Keratinocyte (primary cell): ENCODE data around the gene EEPD1. TPM values are rescaled to one million over a fixed set of nuclear protein-coding genes. Genes with fewer than 3 reads are reported as not detected.

Experiments used
- DNase-seq: peaks from one replicate; pipeline ENCODE4 v3.0.0-alpha.2; 2011; ENCODE audit warnings: low read depth, missing footprints, low spot score
- FAIRE-seq: peaks from 2 replicates; lab custom pipeline; 2011; peaks lifted over from hg19 to GRCh38; lab: Jason Lieb, UNC
- H2AFZ ChIP-seq: 2 replicates; pipeline ENCODE4 v1.6.0; 2012; ENCODE audit warnings: low read length, control low read depth, inconsistent platforms; ENCODE audit not compliant: control insufficient read depth
- H3K27ac ChIP-seq: 2 replicates; pipeline ENCODE4 v1.5.1; 2011; ENCODE audit warnings: low read length; ENCODE audit not compliant: control insufficient read depth, insufficient read depth
- H3K27me3 ChIP-seq: 3 replicates; pipeline ENCODE4 v1.6.0; 2011; ENCODE audit warnings: low read length; ENCODE audit not compliant: control insufficient read depth, insufficient read depth; ENCODE audit errors: extremely low read depth
- H3K36me3 ChIP-seq, 2 experiments: 2 replicates in 1 of 2; 3 replicates in 1 of 2; pipeline ENCODE4 v1.5.1; 2011; ENCODE audit warnings: low read length in 2 of 2, mild to moderate bottlenecking in 1 of 2; ENCODE audit not compliant: control insufficient read depth in 2 of 2, insufficient read depth in 2 of 2; ENCODE audit errors: extremely low read depth in 1 of 2
- H3K4me1 ChIP-seq: 3 replicates; pipeline ENCODE4 v1.5.1; 2011; ENCODE audit warnings: low read length; ENCODE audit not compliant: control insufficient read depth, insufficient read depth; ENCODE audit errors: extremely low read depth
- H3K4me2 ChIP-seq: 3 replicates; pipeline ENCODE4 v1.6.0; 2011; ENCODE audit warnings: low read depth, low read length; ENCODE audit not compliant: control insufficient read depth, insufficient read depth; ENCODE audit errors: extremely low read depth
- H3K4me3 ChIP-seq, 3 experiments: fragments of 200-600 bp in 1 of 3; sonication (generic) in 1 of 3; 2 replicates in 2 of 3; 3 replicates in 1 of 3; pipeline ENCODE4 v1.5.1; 2011 to 2016; ENCODE audit warnings: low read length in 3 of 3, mild to moderate bottlenecking in 3 of 3, control low read depth in 2 of 3, inconsistent platforms in 1 of 3, low read depth in 1 of 3, mixed read lengths in 1 of 3, mixed run types in 1 of 3, moderate library complexity in 1 of 3; ENCODE audit not compliant: control insufficient read depth in 2 of 3, insufficient read depth in 2 of 3; ENCODE audit errors: extremely low read depth in 1 of 3
- H3K79me2 ChIP-seq: 2 replicates; pipeline ENCODE4 v1.6.0; 2012; ENCODE audit warnings: low read length; ENCODE audit not compliant: control insufficient read depth, insufficient read depth
- H3K9ac ChIP-seq: 3 replicates; pipeline ENCODE4 v1.6.0; 2011; ENCODE audit warnings: low read length; ENCODE audit not compliant: control insufficient read depth, insufficient read depth; ENCODE audit errors: extremely low read depth
- H3K9me1 ChIP-seq: 3 replicates; pipeline ENCODE4 v1.6.0; 2011; ENCODE audit warnings: low read length; ENCODE audit not compliant: control insufficient read depth, insufficient read depth; ENCODE audit errors: extremely low read depth
- H3K9me3 ChIP-seq: 2 replicates; pipeline ENCODE4 v1.5.1; 2012; ENCODE audit warnings: low read depth, low read length; ENCODE audit not compliant: control insufficient read depth
- H4K20me1 ChIP-seq: 3 replicates; pipeline ENCODE4 v1.6.0; 2011; ENCODE audit warnings: low read length; ENCODE audit not compliant: control insufficient read depth, insufficient read depth; ENCODE audit errors: extremely low read depth
- CTCF ChIP-seq, 3 experiments: IDR thresholded peaks in 1 of 3; conservative IDR thresholded peaks in 1 of 3; optimal IDR thresholded peaks in 1 of 3; 2 replicates in 2 of 3; 3 replicates in 1 of 3; pipeline versions ENCODE3 to v1.5.1; 2011; ENCODE audit warnings: low read length in 3 of 3, mild to moderate bottlenecking in 3 of 3, moderate library complexity in 2 of 3, control low read depth in 1 of 3, inconsistent platforms in 1 of 3; ENCODE audit not compliant: insufficient read depth in 2 of 3; ENCODE audit errors: extremely low read depth in 1 of 3
- EZH2 ChIP-seq: IDR thresholded peaks from one replicate; pipeline ENCODE4 v1.6.1; 2012; ENCODE audit warnings: inconsistent platforms, mild to moderate bottlenecking, low read length, moderate library complexity
- dilution Hi-C: fragments of 300-500 bp; cut with MboI; formaldehyde crosslinking; loops from one replicate; pipeline ENCODE4 v1.7.0; 2020; ENCODE audit warnings: low sequenced_read_pairs; ENCODE audit not compliant: extremely low pct_ligation_motif_present
- polyA plus RNA-seq, 5 experiments: library from polyadenylated mRNA; depleted of rRNA in 3 of 5; stranded (reverse) in 3 of 5; stranded (forward) in 1 of 5; unstranded in 1 of 5; fragments of >200 nt; gene quantifications; 1 replicate in 1 of 5; 2 replicates in 3 of 5; 3 replicates in 1 of 5; pipeline versions ENCODE4 v1.2.1 to v1.2.3, GENCODE V29; 2011 to 2012; ENCODE audit warnings: missing spikeins in 2 of 5, low read depth in 1 of 5, low replicate concordance in 1 of 5

The EEPD1 gene
- polyA plus RNA-seq, 1 donor (not counting 4 experiments of a cell fraction or from before 2014, with no cell fraction given), result 1.2 TPM

DNA sequence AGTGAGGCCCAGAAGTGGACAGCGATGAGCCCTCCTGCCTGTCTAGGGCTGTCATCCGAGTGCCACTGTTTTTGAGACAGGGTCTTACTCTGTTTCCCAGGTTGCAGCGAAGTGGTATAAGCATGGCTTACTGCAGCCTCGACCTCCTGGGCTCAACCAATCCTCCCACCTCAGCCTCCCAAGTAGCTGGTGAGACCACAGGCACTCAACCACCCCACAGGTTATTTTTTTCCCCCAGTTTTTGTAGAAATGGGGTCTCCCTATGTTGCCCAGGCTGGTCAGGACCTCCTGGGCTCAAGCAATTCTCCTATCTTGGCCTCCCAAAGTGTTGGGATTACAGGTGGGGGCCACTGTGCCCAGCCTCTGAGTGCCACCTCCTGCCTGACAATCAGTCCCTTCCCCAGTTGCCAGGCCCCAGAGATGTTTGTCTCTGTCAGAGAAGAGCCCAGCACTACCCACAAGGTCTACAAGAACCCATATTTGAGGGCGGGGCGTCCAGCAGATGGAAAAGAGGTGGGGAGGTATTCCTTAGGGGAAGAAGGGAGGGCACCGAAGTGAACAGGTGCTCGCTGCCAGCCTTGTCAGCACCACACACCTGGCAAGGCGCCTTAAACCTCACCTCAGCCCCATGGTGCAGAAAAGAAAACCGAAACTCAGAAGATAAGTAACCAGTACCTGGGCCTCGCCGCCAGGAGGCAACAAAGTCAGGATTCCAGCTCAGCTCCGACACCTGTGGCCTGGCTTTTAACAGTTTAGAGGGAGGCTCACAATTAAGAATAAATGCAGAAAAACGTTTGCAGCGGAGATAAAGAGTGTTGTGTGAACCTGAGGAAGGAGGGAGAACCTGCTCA, 159.2 kb downstream of the EEPD1 start:
- dilution Hi-C loops, result loop anchor here (25.0 kb wide), 1 partner anchor 325 kb away; no protein-coding TSS in a partner anchor
- Histone ChIP-seq H3K4me3 (peak overlapping the region in 1 of 3 experiments; percentile 2), H3K4me2 (peak overlapping the region; percentile 73), H4K20me1 (no peaks in the 10 kb centered on the region), H3K9ac (peak overlapping the region; percentile 41), H3K27me3 (no peaks in the 10 kb centered on the region), H3K36me3 (no peaks in the 10 kb centered on the region), H3K4me1 (no peaks in the 10 kb centered on the region), H3K9me1 (no peaks in the 10 kb centered on the region), H3K9me3 (no peaks in the 10 kb centered on the region), H3K27ac (no peak overlapping the region), H2AFZ (peak overlapping the region; percentile 37), H3K79me2 (no peaks in the 10 kb centered on the region)
- FAIRE-seq, result peak; percentile 81
- no peak for TF ChIP-seq EZH2
- peak; percentile 73 to 89 (median 84) for TF ChIP-seq CTCF (optimal IDR thresholded peaks at IDR 0.05 in 1 of 3, IDR thresholded peaks at IDR 0.05 in 1 of 3, conservative IDR thresholded peaks at IDR 0.05 in 1 of 3; ENCODE audit: extremely low read depth in 1 of 3, insufficient read depth in 2 of 3, low read length in 3 of 3)
- DNase-seq, result no peak

DNA sequence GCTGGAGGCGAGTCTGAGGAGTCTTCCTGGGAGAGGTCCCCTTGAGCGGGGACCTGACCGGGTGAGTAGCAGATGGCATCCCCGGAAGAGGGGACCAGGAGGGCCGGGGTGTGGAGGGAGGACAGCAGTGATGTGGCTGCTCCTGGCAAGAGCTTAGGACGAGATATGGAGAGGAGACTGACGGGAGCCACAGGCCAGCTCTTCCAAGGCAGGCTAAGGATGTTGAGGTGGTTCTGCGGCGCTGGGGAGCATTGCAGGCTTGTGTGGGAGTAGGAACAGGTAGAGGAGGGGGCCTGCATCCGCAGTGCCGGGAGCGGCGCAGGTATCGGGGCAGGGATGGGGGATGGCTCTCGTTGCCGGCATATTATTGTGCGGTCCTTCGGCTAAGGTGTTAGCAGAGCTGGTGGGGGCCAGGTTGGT, 159.9 kb downstream of the EEPD1 start:
- FAIRE-seq, result no peak
- Histone ChIP-seq H3K27me3 (no peaks in the 10 kb centered on the region), H3K4me2 (peak overlapping the region; percentile 73), H3K4me3 (no peak overlapping the region), H4K20me1 (no peaks in the 10 kb centered on the region), H3K79me2 (no peaks in the 10 kb centered on the region), H3K9me1 (no peaks in the 10 kb centered on the region), H3K4me1 (no peaks in the 10 kb centered on the region), H3K27ac (no peak overlapping the region), H3K9me3 (no peaks in the 10 kb centered on the region), H3K9ac (no peak overlapping the region), H2AFZ (peak overlapping the region; percentile 33), H3K36me3 (no peaks in the 10 kb centered on the region)
- dilution Hi-C loops, result loop anchor here (25.0 kb wide), 1 partner anchor 326 kb away; no protein-coding TSS in a partner anchor
- TF ChIP-seq CTCF (optimal IDR thresholded peaks at IDR 0.05 in 1 of 3, IDR thresholded peaks at IDR 0.05 in 1 of 3, conservative IDR thresholded peaks at IDR 0.05 in 1 of 3; ENCODE audit: extremely low read depth in 1 of 3, insufficient read depth in 2 of 3, low read length in 3 of 3) (no peak), EZH2 (no peak)
- DNase-seq, result no peak
